Head of caudate nucleus (tissue), 42 donors: ENCODE results near the gene BTD.

Experiments
- DNase-seq, 42 donors: peaks; one replicate each; pipeline versions ENCODE4 v3.0.0 to v3.0.0-alpha.2; 2020 to 2021; ENCODE audit warnings: mixed read lengths in 7 of 42
- intact Hi-C: fragments of 100-400 bp; cut with DNase I; formaldehyde crosslinking; loops from one replicate; pipeline ENCODE4 v1.15.0; 2022

BTD gene

GRCh38 chr3:15694628-15695027, 93.1 kb downstream of the BTD start:
- intact Hi-C loops = no loop called here
- no peak for DNase-seq
